GM13976 (cell line): ENCODE measurements around the gene GZMM.
A peak's percentile ranks its signal among the peaks of the same experiment; 100 is the strongest.
"Not testable (repeated sequence)": the region's sequence is repeated elsewhere in the genome, so short reads cannot be mapped to it uniquely, and the experiment has no call there.

Experiments
- DNase-seq: peaks from one replicate; pipeline ENCODE4 v3.0.0; 2012; ENCODE audit warnings: low spot score
- in situ Hi-C: fragments of 300-500 bp; cut with MboI; formaldehyde crosslinking; loops from one replicate; pipeline ENCODE4 v1.12.0; 2022; ENCODE audit warnings: low sequenced_read_pairs, mixed read lengths, inconsistent platforms; ENCODE audit not compliant: unreplicated experiment
- TF ChIP-seq, protein P1 (sequence below): IDR thresholded peaks from 2 replicates; pipeline ENCODE4 v1.5.1; 2012; ENCODE audit warnings: borderline replicate concordance, mild to moderate bottlenecking; ENCODE audit not compliant: insufficient read depth; ENCODE audit errors: extremely low read depth, missing control alignments, control extremely low read depth

The GZMM gene

GRCh38 chr19:583968-584239 is 40.1 kb downstream of the GZMM start:
- in situ Hi-C loops = loop anchor here (25.0 kb wide), 1 partner anchor 153 kb away; no protein-coding TSS in a partner anchor
- TF ChIP-seq, protein P1, sequence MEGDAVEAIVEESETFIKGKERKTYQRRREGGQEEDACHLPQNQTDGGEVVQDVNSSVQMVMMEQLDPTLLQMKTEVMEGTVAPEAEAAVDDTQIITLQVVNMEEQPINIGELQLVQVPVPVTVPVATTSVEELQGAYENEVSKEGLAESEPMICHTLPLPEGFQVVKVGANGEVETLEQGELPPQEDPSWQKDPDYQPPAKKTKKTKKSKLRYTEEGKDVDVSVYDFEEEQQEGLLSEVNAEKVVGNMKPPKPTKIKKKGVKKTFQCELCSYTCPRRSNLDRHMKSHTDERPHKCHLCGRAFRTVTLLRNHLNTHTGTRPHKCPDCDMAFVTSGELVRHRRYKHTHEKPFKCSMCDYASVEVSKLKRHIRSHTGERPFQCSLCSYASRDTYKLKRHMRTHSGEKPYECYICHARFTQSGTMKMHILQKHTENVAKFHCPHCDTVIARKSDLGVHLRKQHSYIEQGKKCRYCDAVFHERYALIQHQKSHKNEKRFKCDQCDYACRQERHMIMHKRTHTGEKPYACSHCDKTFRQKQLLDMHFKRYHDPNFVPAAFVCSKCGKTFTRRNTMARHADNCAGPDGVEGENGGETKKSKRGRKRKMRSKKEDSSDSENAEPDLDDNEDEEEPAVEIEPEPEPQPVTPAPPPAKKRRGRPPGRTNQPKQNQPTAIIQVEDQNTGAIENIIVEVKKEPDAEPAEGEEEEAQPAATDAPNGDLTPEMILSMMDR = no peak
- no peak for DNase-seq

GRCh38 chr19:584240-585001 is 40.6 kb downstream of the GZMM start:
- DNase-seq = peak; percentile 87
- in situ Hi-C loops = loop anchor here (25.0 kb wide), 1 partner anchor 153 kb away; no protein-coding TSS in a partner anchor

DNA sequence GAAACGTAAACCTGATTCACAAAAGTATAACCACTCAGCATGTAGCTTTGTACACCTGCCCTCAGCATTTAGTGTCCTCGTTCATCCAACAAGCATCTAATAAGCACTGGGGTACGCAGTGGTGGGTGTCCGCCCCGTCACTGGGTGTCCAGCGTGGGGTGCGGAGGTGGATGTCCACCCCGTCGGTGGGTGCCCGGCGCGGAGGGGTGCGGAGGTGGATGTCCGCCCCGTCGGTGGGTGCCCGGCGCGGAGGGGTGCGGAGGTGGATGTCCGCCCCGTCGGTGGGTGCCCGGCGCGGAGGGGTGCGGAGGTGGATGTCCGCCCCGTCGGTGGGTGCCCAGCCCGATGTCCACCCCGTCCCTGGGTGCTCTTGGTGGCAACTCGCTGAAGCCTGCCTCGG is 41.3 kb downstream of the GZMM start:
- in situ Hi-C loops = loop anchor here (25.0 kb wide), 1 partner anchor 152 kb away; no protein-coding TSS in a partner anchor

More at GRCh38 chr19:584240-585001, 40.6 kb downstream of the GZMM start:
- TF ChIP-seq, protein P1 = peak; percentile 93

DNA sequence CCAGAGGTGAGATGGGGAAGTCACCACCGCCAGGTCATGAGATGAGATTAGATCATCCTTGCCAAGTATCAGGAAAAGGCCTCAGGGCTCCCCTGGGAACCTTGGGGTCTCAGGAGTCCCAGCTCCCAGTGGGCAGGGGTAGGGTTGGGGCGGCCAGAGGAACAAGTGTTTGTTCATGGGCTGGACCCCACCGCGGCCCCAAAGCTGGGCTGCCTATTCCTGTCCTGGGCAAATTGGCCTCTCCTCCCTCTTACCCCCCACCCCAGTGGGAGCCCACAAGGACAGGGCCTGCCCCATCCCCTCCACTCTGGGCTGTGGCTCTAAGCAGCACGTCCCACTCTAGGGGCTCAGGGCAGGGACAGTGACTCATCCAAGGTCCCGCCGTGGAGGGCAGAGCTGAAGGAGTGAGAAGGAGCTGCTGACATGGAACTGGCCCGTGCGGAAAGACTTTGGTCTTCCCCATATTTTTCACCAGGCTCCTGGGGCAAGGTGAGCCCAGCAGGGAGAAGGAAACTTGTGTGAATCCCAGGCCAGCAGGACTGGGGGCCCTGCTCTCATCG is 41.8 kb downstream of the GZMM start:
- in situ Hi-C loops = loop anchor here (25.0 kb wide), 1 partner anchor 152 kb away; no protein-coding TSS in a partner anchor
- DNase-seq = no peak
- TF ChIP-seq, protein P1 = no peak

More for the DNA sequence above, 41.3 kb downstream of the GZMM start:
- DNase-seq = not testable (repeated sequence)

DNA sequence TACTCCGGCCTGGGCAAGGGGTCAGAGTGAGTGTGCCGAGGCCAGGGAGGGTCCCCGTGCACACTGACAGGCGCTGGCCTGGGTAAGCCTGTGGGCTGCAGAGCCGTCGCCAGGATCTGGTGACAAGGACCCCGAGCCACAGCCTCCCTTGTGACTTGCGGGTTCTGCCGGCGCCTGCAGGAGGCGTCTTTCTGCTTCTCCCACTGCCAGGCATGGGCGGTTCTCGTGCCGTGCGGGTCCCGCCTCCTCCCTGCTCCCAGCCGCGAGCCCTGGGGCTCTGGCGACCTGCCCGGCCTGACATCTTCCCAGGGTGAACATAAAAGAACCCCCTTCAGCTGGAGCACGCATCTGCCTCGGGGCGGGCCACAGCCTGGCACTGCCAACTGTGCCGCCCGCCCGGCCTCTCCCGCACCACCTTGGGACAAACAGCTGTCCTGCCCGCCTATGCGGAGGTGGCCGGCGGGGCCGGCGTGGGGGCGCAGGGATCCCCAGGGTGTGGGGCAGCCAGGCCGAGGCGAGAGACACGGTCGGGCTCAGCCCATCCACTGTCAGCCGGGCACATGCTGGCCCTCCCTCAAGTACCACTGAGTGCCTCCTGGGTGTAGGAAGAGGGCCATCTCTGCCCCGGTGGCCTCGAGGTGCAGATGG is 44.4 kb downstream of the GZMM start:
- DNase-seq = peak; percentile 79
- in situ Hi-C loops = loop anchor here (25.0 kb wide), 1 partner anchor 149 kb away; no protein-coding TSS in a partner anchor

DNA sequence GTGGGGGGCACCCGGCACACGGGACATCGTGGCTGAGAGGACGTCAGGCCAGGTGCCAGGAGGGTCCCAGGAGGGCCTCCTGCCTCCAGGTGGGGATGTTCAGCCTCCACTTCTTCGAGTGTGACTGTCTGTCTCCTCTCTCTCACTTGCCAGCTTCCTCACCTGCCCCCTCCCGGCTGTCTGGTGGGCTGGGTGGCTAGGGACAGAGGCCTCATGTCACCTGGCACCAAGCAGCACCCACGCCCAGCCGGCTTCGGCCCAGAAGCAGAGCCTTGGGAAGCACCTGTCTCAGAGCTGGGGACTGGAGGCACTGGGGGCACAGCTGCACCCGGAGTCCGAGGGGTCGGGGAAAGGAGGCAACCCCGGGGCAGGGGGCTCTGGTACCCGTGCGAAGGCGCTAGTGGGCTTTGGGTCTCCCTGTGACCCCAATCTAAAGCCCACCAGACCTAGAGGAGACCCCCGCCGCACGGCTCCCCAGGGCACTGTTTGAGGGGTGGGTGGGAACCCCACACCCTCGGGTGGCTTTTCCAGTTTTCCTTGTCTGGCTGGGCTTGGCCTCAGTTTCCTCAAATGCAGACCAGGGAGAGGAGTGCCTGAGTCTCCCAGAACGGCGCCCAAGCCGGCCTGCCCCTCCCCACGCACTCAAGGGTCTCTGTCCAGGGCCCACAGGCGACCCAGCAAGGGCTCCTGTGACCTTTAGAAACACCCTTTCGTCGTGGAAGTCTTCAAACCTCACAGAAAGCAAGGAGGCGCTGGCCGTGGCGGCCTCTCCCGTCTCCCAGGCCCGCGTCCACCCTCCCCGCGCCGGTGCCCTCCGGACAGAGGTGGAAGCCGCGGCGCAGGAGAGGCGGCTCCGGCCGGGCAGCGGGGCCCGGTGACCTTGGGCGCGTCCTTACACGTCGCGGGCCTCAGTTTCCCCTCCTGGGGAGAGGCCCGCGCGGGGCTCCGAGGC is 45.2 kb downstream of the GZMM start:
- DNase-seq = no peak
- TF ChIP-seq, protein P1 = no peak
- in situ Hi-C loops = loop anchor here (25.0 kb wide), 1 partner anchor 148 kb away; no protein-coding TSS in a partner anchor

More for the DNA sequence above, 44.4 kb downstream of the GZMM start:
- TF ChIP-seq, protein P1 = peak; percentile 39
